ENCODE results near the gene HDAC4. TPM values are rescaled to one million over a fixed set of nuclear protein-coding genes. Genes with fewer than 3 reads are reported as not detected.

HDAC4 gene
- total and polyA plus RNA-seq, 2 experiments from 2014 or later, result 8.1 to 41.8 TPM

DNA sequence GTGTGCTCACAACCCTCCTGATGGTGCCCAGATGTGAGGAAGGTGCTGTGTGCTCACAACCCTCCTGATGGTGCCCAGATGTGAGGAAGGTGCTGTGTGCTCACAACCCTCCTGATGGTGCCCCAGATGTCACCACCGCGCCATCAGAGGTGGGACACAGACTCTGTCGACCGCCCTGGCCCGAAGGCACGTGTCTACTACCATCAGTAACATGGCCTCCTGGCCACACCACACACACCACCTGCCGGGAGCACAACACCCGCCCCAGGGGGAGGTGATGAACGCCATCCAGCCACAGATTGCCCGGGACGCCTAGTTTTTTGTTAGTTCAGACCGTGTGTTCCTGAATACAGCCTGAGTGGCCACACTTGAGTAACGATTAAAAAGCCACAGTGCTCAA is 24.5 kb downstream of the HDAC4 start:
- H3K36me3 Mint-ChIP-seq (ENCODE audit: low read depth), result peaks cover 7% of the 10 kb centered on the region; the same call in 2 of the 3 replicates
- DNase-seq (ENCODE audit: low spot score), result no peak
- ATAC-seq, result no peak

DNA sequence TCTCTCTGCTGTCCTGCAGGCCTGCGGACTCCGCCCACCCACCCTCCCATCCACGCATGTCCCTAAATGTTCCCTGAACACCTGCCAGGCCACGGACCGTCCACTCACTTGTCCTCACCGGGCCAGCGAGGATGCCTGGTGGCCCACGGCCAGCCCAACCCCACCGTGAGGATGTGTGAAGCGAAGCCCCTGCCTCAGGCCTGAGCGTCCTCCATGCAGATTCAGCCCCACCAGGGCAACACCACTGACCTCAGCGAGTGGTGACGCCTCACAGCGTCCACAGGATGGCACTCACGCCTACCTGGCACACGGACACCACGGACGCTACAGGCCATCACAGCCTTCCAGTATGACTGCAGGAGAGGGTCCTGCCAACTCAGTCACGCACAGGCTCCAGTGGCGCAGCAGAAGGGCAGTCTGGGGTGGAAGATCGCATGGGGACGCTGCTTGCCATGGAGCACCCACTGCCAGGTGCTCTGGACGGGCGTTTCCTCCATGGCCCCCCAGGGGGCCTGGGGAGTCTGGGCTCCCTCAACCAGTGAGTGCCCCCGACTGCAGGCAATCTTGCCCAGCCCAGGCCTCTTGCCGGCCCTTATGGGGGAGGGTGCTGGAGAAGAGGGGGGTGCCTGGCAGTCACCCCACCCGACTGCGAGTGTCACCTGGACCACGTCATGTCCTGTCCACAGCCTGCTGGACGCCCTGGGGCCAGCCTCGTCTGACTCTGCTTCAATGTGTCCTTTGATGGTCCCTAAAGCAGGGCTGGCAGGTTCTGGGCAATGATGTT is 25.4 kb downstream of the HDAC4 start:
- peaks cover 7% of the 10 kb centered on the region; the same call in 2 of the 3 replicates for H3K36me3 Mint-ChIP-seq (ENCODE audit: low read depth)
- no peaks in the 10 kb centered on the region for H3F3A ChIP-seq (replicated peaks; ENCODE audit: low read depth)
- peaks cover 4% of the 10 kb centered on the region for H3K27me3 Mint-ChIP-seq (ENCODE audit: insufficient read depth, low read depth, poor library complexity)
- TF ChIP-seq POLR2AphosphoS5 (IDR thresholded peaks at IDR 0.05; ENCODE audit: low read depth), result no peak
- no peak for TF ChIP-seq CREB1 (CRISPR knock-in tag; IDR thresholded peaks at IDR 0.05; ENCODE audit: low read depth)
- no peak for TF ChIP-seq JUNB (IDR thresholded peaks at IDR 0.05; ENCODE audit: unreplicated experiment)
- TF ChIP-seq, protein P1, sequence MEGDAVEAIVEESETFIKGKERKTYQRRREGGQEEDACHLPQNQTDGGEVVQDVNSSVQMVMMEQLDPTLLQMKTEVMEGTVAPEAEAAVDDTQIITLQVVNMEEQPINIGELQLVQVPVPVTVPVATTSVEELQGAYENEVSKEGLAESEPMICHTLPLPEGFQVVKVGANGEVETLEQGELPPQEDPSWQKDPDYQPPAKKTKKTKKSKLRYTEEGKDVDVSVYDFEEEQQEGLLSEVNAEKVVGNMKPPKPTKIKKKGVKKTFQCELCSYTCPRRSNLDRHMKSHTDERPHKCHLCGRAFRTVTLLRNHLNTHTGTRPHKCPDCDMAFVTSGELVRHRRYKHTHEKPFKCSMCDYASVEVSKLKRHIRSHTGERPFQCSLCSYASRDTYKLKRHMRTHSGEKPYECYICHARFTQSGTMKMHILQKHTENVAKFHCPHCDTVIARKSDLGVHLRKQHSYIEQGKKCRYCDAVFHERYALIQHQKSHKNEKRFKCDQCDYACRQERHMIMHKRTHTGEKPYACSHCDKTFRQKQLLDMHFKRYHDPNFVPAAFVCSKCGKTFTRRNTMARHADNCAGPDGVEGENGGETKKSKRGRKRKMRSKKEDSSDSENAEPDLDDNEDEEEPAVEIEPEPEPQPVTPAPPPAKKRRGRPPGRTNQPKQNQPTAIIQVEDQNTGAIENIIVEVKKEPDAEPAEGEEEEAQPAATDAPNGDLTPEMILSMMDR (conservative IDR thresholded peaks at IDR 0.05; ENCODE audit: low read depth in 2 of 2), result peak in 1 of 2 experiments; percentile 49; a peak in 1 of 4 replicates
- H3K4me1 Mint-ChIP-seq, result peaks cover 14% of the 10 kb centered on the region
- H4K20me1 ChIP-seq (replicated peaks; ENCODE audit: insufficient read depth), result peaks cover 15% of the 10 kb centered on the region
- no peak overlapping the region for H2AFZ ChIP-seq
- H3K4me1 ChIP-seq (ENCODE audit: insufficient read depth), result peaks cover 3% of the 10 kb centered on the region; the same call in 1 of the 2 replicates
- H3K79me2 ChIP-seq (replicated peaks; ENCODE audit: insufficient read depth), result peaks cover 81% of the 10 kb centered on the region
- no peak overlapping the region for H3K27ac Mint-ChIP-seq
- no peak overlapping the region for H3K4me3 ChIP-seq
- H3K27me3 ChIP-seq (ENCODE audit: insufficient read depth), result no peaks in the 10 kb centered on the region
- ATAC-seq, result peak; percentile 57
- H3K4me2 ChIP-seq, result no peak overlapping the region
- H3K4me3 Mint-ChIP-seq, result no peak overlapping the region
- DNase-seq (ENCODE audit: low spot score), result peak; percentile 30
- H3K9me2 ChIP-seq (ENCODE audit: insufficient read depth), result no peaks in the 10 kb centered on the region
- no peak overlapping the region for H3K27ac ChIP-seq (ENCODE audit: low read depth)
- no peaks in the 10 kb centered on the region for H3K36me3 ChIP-seq (ENCODE audit: insufficient read depth)
- no peaks in the 10 kb centered on the region for H3K9me3 Mint-ChIP-seq

More for the DNA sequence above, 24.5 kb downstream of the HDAC4 start:
- H3F3A ChIP-seq (replicated peaks; ENCODE audit: low read depth), result no peaks in the 10 kb centered on the region
- H3K4me1 ChIP-seq (ENCODE audit: insufficient read depth), result peaks cover 12% of the 10 kb centered on the region
- no peak for TF ChIP-seq EZH2 (IDR thresholded peaks at IDR 0.05; ENCODE audit: low read depth, unreplicated experiment)
- TF ChIP-seq, protein P2, sequence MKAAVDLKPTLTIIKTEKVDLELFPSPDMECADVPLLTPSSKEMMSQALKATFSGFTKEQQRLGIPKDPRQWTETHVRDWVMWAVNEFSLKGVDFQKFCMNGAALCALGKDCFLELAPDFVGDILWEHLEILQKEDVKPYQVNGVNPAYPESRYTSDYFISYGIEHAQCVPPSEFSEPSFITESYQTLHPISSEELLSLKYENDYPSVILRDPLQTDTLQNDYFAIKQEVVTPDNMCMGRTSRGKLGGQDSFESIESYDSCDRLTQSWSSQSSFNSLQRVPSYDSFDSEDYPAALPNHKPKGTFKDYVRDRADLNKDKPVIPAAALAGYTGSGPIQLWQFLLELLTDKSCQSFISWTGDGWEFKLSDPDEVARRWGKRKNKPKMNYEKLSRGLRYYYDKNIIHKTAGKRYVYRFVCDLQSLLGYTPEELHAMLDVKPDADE (IDR thresholded peaks at IDR 0.05), result no peak
- TF ChIP-seq, protein P3, sequence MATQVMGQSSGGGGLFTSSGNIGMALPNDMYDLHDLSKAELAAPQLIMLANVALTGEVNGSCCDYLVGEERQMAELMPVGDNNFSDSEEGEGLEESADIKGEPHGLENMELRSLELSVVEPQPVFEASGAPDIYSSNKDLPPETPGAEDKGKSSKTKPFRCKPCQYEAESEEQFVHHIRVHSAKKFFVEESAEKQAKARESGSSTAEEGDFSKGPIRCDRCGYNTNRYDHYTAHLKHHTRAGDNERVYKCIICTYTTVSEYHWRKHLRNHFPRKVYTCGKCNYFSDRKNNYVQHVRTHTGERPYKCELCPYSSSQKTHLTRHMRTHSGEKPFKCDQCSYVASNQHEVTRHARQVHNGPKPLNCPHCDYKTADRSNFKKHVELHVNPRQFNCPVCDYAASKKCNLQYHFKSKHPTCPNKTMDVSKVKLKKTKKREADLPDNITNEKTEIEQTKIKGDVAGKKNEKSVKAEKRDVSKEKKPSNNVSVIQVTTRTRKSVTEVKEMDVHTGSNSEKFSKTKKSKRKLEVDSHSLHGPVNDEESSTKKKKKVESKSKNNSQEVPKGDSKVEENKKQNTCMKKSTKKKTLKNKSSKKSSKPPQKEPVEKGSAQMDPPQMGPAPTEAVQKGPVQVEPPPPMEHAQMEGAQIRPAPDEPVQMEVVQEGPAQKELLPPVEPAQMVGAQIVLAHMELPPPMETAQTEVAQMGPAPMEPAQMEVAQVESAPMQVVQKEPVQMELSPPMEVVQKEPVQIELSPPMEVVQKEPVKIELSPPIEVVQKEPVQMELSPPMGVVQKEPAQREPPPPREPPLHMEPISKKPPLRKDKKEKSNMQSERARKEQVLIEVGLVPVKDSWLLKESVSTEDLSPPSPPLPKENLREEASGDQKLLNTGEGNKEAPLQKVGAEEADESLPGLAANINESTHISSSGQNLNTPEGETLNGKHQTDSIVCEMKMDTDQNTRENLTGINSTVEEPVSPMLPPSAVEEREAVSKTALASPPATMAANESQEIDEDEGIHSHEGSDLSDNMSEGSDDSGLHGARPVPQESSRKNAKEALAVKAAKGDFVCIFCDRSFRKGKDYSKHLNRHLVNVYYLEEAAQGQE (IDR thresholded peaks at IDR 0.05; ENCODE audit: unreplicated experiment), result no peak
- H3K79me2 ChIP-seq (replicated peaks; ENCODE audit: insufficient read depth), result peaks cover 81% of the 10 kb centered on the region
- H3K27me3 Mint-ChIP-seq (ENCODE audit: insufficient read depth, low read depth, poor library complexity), result peaks cover 4% of the 10 kb centered on the region
- H3K4me3 ChIP-seq, result no peak overlapping the region
- no peak overlapping the region for H3K27ac Mint-ChIP-seq
- no peaks in the 10 kb centered on the region for H3K36me3 ChIP-seq (ENCODE audit: insufficient read depth)
- H3K4me1 Mint-ChIP-seq, result peaks cover 22% of the 10 kb centered on the region
- no peaks in the 10 kb centered on the region for H3K27me3 ChIP-seq (ENCODE audit: insufficient read depth)
- no peaks in the 10 kb centered on the region for H3K9me2 ChIP-seq (ENCODE audit: insufficient read depth)
- H3K9me3 Mint-ChIP-seq, result no peaks in the 10 kb centered on the region
- no peak overlapping the region for H3K27ac ChIP-seq (ENCODE audit: low read depth)
- no peak overlapping the region for H3K4me2 ChIP-seq
- H3K4me3 Mint-ChIP-seq, result no peak overlapping the region
- H4K20me1 ChIP-seq (replicated peaks; ENCODE audit: insufficient read depth), result peaks cover 15% of the 10 kb centered on the region
- H2AFZ ChIP-seq, result no peak overlapping the region

Data from GM23338 (cell line).